SK-N-SH treated with all-trans-retinoic acid at 6 μM for 48 hours (cell line): ENCODE measurements around the gene PROCA1.

ENCODE experiments used
- PATZ1 ChIP-seq: fragments of 250-450 bp; sonication (Bioruptor Pico); IDR thresholded peaks from 2 replicates; pipeline ENCODE4 v1.8.0; 2020; ENCODE audit warnings: mild to moderate bottlenecking, moderate library complexity, borderline replicate concordance
- PPARA ChIP-seq: fragments of 250-450 bp; sonication (Bioruptor Pico); IDR thresholded peaks from 2 replicates; pipeline ENCODE4 v1.5.0; 2020; ENCODE audit warnings: mild to moderate bottlenecking, borderline replicate concordance
- RARB ChIP-seq: fragments of 250-450 bp; sonication (Bioruptor Pico); IDR thresholded peaks from 2 replicates; pipeline ENCODE4 v1.8.0; 2021; ENCODE audit warnings: mild to moderate bottlenecking, moderate library complexity
- ZNF70 ChIP-seq: fragments of 450-650 bp; formaldehyde crosslinking; IDR thresholded peaks from 2 replicates; pipeline ENCODE4 v1.5.0; 2020; ENCODE audit warnings: mild to moderate bottlenecking, moderate library complexity

- TF ChIP-seq RARB (CRISPR knock-in tag) (no peak), PPARA (CRISPR knock-in tag) (no peak), PATZ1 (CRISPR knock-in tag) (no peak), ZNF70 (CRISPR knock-in tag) (no peak)
Measured at GRCh38 chr17:28716740-28717577, 5.3 kb upstream of the PROCA1 start.
